Measurements from ENCODE around the gene KIF19. TPM values are rescaled to one million over a fixed set of nuclear protein-coding genes. Genes with fewer than 3 reads are reported as not detected.
A peak's percentile ranks its signal among the peaks of the same experiment; 100 is the strongest.

The KIF19 gene, protein sequence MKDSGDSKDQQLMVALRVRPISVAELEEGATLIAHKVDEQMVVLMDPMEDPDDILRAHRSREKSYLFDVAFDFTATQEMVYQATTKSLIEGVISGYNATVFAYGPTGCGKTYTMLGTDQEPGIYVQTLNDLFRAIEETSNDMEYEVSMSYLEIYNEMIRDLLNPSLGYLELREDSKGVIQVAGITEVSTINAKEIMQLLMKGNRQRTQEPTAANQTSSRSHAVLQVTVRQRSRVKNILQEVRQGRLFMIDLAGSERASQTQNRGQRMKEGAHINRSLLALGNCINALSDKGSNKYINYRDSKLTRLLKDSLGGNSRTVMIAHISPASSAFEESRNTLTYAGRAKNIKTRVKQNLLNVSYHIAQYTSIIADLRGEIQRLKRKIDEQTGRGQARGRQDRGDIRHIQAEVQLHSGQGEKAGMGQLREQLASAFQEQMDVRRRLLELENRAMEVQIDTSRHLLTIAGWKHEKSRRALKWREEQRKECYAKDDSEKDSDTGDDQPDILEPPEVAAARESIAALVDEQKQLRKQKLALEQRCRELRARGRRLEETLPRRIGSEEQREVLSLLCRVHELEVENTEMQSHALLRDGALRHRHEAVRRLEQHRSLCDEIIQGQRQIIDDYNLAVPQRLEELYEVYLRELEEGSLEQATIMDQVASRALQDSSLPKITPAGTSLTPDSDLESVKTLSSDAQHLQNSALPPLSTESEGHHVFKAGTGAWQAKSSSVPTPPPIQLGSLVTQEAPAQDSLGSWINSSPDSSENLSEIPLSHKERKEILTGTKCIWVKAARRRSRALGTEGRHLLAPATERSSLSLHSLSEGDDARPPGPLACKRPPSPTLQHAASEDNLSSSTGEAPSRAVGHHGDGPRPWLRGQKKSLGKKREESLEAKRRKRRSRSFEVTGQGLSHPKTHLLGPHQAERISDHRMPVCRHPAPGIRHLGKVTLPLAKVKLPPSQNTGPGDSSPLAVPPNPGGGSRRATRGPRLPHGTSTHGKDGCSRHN
- total RNA-seq (2021; ENCODE audit: unreplicated experiment) (0.15 TPM), Bru-seq, nascent RNA (percentile 11 among the genes with signal in this experiment), BruChase-seq, experiment 1, labeled RNA remaining after a 6-hour chase (not detected), BruChase-seq, experiment 2, labeled RNA remaining after a 2-hour chase (percentile 9 among the genes with signal in this experiment)
- polyA plus RNA-seq (2012): 0.06 and 0.18 TPM in 2 replicates
- long read RNA-seq, partial matches to known transcripts: 0 of 1 reads
- long read RNA-seq, other reads (novel, unspliced or antisense): 1 of 1 reads

DNA sequence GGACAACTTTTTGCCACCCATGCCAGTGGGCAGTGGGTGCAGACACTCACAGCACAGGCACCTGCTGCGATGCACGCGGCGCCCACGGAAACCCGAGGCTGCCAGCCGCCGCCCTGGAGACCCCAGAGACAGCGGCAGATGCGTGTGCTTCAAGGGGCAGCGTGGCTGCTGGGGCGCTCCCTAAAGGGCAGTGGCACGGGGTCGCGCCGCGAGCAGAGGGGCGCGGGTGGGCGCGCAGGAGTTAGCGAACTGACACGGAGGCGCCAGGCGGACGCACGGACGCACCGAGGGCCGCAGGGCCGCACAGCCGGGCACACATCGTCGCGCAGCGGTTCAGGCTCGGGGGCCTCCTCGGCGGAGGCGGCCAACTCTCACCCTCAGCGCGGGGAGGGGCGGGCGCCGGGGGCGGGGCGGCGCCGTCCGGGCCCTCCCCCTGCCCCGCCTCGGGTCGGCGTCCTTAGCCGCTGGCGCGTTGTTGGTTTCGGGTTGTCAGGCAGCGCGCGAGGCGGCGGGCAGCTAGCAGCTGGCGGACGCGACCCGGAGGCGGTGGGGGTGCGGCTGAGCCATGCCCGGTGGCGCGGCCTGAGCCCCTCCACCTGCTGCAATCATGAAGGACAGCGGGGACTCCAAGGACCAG is at the start of gene KIF19:
KIF19 (plus strand) TSS at position 484 of the 637 bp plus-strand sequence; CDS start at position 608, 124 bp downstream.
- Histone ChIP-seq H3K9me2 (ENCODE audit: insufficient read depth) (no peaks in the 10 kb centered on the region), H3K27me3 (ENCODE audit: insufficient read depth, low read length) (0 out of 2 replicates have a peak, but pooled peaks cover 5% of the 10 kb centered on the region), H3K4me1 (ENCODE audit: control insufficient read depth in 1 of 2, insufficient read depth in 2 of 2, low read length in 2 of 2) (no peaks in the 10 kb centered on the region), H3K79me2 (ENCODE audit: insufficient read depth, low read length) (no peaks in the 10 kb centered on the region), H3K36me3 (ENCODE audit: control insufficient read depth in 1 of 2, insufficient read depth in 2 of 2, low read length in 2 of 2) (no peaks in the 10 kb centered on the region), H3K9ac (ENCODE audit: low read length) (no peak within 1 kb of the TSS), H3K27ac (ENCODE audit: low read depth, low read length) (no peak within 1 kb of the TSS), H2AFZ (ENCODE audit: low read depth, low read length, poor library complexity, severe bottlenecking) (no peak within 1 kb of the TSS), H3K9me3 (ENCODE audit: control insufficient read depth in 1 of 2, insufficient read depth in 1 of 2, low read depth in 1 of 2, low read length in 2 of 2) (no peaks in the 10 kb centered on the region), H3K4me2 (ENCODE audit: low read length) (peak within 1 kb of the TSS; percentile 18; the same call in 1 of the 2 replicates), H3K4me3 (replicated peaks in 1 of 2; ENCODE audit: low read depth in 1 of 2, low read length in 2 of 2) (no peak within 1 kb of the TSS), H4K20me1 (ENCODE audit: insufficient read depth) (no peaks in the 10 kb centered on the region)
- BruUV-seq (replicated peaks): no TSS peak
- ATAC-seq (peak; percentile 63), DNase-seq (ENCODE audit: low read depth, low spot score) (no peak)
- no peak for TF ChIP-seq FOSL1 (IDR thresholded peaks at IDR 0.05; ENCODE audit: low read depth)
- TF ChIP-seq SP1 (IDR thresholded peaks at IDR 0.05; ENCODE audit: low read depth): no peak
- no peak for TF ChIP-seq JUND (IDR thresholded peaks at IDR 0.05)
- TF ChIP-seq EZH2 (IDR thresholded peaks at IDR 0.05): no peak
- TF ChIP-seq SRF (IDR thresholded peaks at IDR 0.05; ENCODE audit: low read depth): no peak
- TF ChIP-seq CEBPB (IDR thresholded peaks at IDR 0.05; ENCODE audit: low read depth): no peak
- no peak for TF ChIP-seq POLR2AphosphoS5 (IDR thresholded peaks at IDR 0.05; ENCODE audit: low read depth, low read length)
- no peak for TF ChIP-seq RAD21 (IDR thresholded peaks at IDR 0.05; ENCODE audit: low read depth)
- no peak for TF ChIP-seq TCF7L2 (IDR thresholded peaks at IDR 0.05; ENCODE audit: borderline replicate concordance, extremely low read depth, insufficient read depth, insufficient read length)
- TF ChIP-seq POLR2A (IDR thresholded peaks at IDR 0.05; ENCODE audit: borderline replicate concordance, extremely low read depth, insufficient read depth, insufficient read length): no peak
- TF ChIP-seq, protein P1, sequence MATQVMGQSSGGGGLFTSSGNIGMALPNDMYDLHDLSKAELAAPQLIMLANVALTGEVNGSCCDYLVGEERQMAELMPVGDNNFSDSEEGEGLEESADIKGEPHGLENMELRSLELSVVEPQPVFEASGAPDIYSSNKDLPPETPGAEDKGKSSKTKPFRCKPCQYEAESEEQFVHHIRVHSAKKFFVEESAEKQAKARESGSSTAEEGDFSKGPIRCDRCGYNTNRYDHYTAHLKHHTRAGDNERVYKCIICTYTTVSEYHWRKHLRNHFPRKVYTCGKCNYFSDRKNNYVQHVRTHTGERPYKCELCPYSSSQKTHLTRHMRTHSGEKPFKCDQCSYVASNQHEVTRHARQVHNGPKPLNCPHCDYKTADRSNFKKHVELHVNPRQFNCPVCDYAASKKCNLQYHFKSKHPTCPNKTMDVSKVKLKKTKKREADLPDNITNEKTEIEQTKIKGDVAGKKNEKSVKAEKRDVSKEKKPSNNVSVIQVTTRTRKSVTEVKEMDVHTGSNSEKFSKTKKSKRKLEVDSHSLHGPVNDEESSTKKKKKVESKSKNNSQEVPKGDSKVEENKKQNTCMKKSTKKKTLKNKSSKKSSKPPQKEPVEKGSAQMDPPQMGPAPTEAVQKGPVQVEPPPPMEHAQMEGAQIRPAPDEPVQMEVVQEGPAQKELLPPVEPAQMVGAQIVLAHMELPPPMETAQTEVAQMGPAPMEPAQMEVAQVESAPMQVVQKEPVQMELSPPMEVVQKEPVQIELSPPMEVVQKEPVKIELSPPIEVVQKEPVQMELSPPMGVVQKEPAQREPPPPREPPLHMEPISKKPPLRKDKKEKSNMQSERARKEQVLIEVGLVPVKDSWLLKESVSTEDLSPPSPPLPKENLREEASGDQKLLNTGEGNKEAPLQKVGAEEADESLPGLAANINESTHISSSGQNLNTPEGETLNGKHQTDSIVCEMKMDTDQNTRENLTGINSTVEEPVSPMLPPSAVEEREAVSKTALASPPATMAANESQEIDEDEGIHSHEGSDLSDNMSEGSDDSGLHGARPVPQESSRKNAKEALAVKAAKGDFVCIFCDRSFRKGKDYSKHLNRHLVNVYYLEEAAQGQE (IDR thresholded peaks at IDR 0.05; ENCODE audit: low read depth): no peak
- TF ChIP-seq ZFX (IDR thresholded peaks at IDR 0.05): no peak
- TF ChIP-seq, protein P2, sequence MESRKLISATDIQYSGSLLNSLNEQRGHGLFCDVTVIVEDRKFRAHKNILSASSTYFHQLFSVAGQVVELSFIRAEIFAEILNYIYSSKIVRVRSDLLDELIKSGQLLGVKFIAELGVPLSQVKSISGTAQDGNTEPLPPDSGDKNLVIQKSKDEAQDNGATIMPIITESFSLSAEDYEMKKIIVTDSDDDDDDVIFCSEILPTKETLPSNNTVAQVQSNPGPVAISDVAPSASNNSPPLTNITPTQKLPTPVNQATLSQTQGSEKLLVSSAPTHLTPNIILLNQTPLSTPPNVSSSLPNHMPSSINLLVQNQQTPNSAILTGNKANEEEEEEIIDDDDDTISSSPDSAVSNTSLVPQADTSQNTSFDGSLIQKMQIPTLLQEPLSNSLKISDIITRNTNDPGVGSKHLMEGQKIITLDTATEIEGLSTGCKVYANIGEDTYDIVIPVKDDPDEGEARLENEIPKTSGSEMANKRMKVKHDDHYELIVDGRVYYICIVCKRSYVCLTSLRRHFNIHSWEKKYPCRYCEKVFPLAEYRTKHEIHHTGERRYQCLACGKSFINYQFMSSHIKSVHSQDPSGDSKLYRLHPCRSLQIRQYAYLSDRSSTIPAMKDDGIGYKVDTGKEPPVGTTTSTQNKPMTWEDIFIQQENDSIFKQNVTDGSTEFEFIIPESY (IDR thresholded peaks at IDR 0.05; ENCODE audit: extremely low read depth, insufficient replicate concordance, low read length): no peak
- TF ChIP-seq EGR1 (IDR thresholded peaks at IDR 0.05; ENCODE audit: low read depth): no peak
- no peak for TF ChIP-seq CBX3 (IDR thresholded peaks at IDR 0.05; ENCODE audit: low read depth)
- ChIA-PET POLR2A (no interaction called here), RAD21 (ENCODE audit: low non-redundant PET in 1 of 2, low total read pairs in 2 of 2, uncharacterized antibody in 2 of 2, unreplicated experiment in 2 of 2) (no interaction called here), CTCF (no interaction called here)
- intact Hi-C loops (cut with micrococcal nuclease): no loop called here
